Esophagus muscularis mucosa (tissue), 3 donors: ENCODE measurements around the gene FAM216B.

Experiments used
- CTCF ChIP-seq, 3 experiments: fragments of 200-600 bp in 2 of 3; fragments of 450-650 bp in 1 of 3; sonication (generic) in 2 of 3; IDR thresholded peaks; one replicate each; pipeline ENCODE4 v1.5.1; 2017 to 2019; ENCODE audit warnings: antibody characterized with exemption in 3 of 3, mild to moderate bottlenecking in 2 of 3, moderate library complexity in 1 of 3
- POLR2A ChIP-seq: fragments of 450-650 bp; IDR thresholded peaks from one replicate; pipeline ENCODE4 v1.6.1; 2017; ENCODE audit warnings: antibody characterized with exemption, moderate library complexity, mild to moderate bottlenecking, low read depth

GRCh38 chr13:42808341-42808940, 27.1 kb downstream of the FAM216B start:
- TF ChIP-seq CTCF (IDR thresholded peaks at IDR 0.05) (no peak), POLR2A (no peak)
